K562 (cell line): ENCODE results near the gene PPARD. TPM values are rescaled to one million over a fixed set of nuclear protein-coding genes. Genes with fewer than 3 reads are reported as not detected.

ENCODE experiments used
- HNRNPLL ChIP-seq: fragments of 200-400 bp; formaldehyde crosslinking; IDR thresholded peaks from 2 replicates; pipeline ENCODE4 v1.6.1; 2017; ENCODE audit warnings: low read length, low read depth, mild to moderate bottlenecking; ENCODE audit not compliant: poor library complexity, severe bottlenecking
- MCM2 ChIP-seq: fragments of 450-650 bp; IDR thresholded peaks from 2 replicates; pipeline ENCODE4 v1.6.1; 2017; ENCODE audit warnings: low read depth, mild to moderate bottlenecking
- MXI1 ChIP-seq: IDR thresholded peaks from 2 replicates; pipeline ENCODE4 v1.6.1; 2011; ENCODE audit warnings: low read depth, mild to moderate bottlenecking, improper control_type of control experiment, low read length
- RB1 ChIP-seq: fragments of 450-650 bp; IDR thresholded peaks from 2 replicates; pipeline ENCODE4 v1.6.1; 2017; ENCODE audit warnings: low read depth, mild to moderate bottlenecking
- SLC30A9 ChIP-seq: fragments of 250-450 bp; sonication (Bioruptor Pico); IDR thresholded peaks from 2 replicates; pipeline ENCODE4 v1.8.0; 2022; ENCODE audit warnings: mild to moderate bottlenecking, moderate library complexity
- SMAD1 ChIP-seq: fragments of 150-350 bp; IDR thresholded peaks from 2 replicates; pipeline ENCODE4 v1.6.1; 2014; ENCODE audit warnings: low read length, low read depth; ENCODE audit not compliant: partially characterized antibody
- WHSC1 ChIP-seq: IDR thresholded peaks from one replicate; pipeline ENCODE4 v1.6.1; 2012; ENCODE audit warnings: low read length, control low read depth, inconsistent platforms
- ZNF830 ChIP-seq: fragments of 250-450 bp; sonication (Bioruptor Pico); IDR thresholded peaks from 2 replicates; pipeline ENCODE4 v1.5.0; 2021; ENCODE audit warnings: mild to moderate bottlenecking
- polyA plus RNA-seq, 8 experiments: library from polyadenylated mRNA; depleted of rRNA in 4 of 8; stranded (reverse) in 5 of 8; unstranded in 3 of 8; fragments of >200 nt; fragmentation: Nextera tagmentation in 2 of 8; fragmentation: Illumina TruSeq in 1 of 8; extraction: Ambion mirVana in 2 of 8; extraction: Trizol in 1 of 8; gene quantifications; 2 replicates each; pipeline versions ENCODE4 v1.2.1 to v1.2.3, GENCODE V29; 2011 to 2014; ENCODE audit warnings: inconsistent platforms in 1 of 8, missing spikeins in 1 of 8
- total RNA-seq, 7 experiments: library from RNA; depleted of rRNA in 6 of 7; stranded (reverse); fragments of >200 nt in 6 of 7; fragmentation: Illumina TruSeq in 2 of 7; extraction: Trizol in 2 of 7; gene quantifications; 2 replicates each; pipeline versions ENCODE4 v1.2.1 to v1.2.3, GENCODE V29; 2011 to 2021; ENCODE audit warnings: low replicate concordance in 1 of 7
- TF ChIP-seq, protein P1 (sequence below): fragments of 200-800 bp; sonication (Bioruptor generic); IDR thresholded peaks from 2 replicates; pipeline ENCODE4 v1.6.1; 2017; ENCODE audit warnings: missing genetic modification characterization, missing compliant biosample characterization
- TF ChIP-seq, protein P2 (sequence below): fragments of 450-650 bp; IDR thresholded peaks from 2 replicates; pipeline ENCODE4 v1.6.1; 2017; ENCODE audit warnings: antibody characterized with exemption, mild to moderate bottlenecking
- TF ChIP-seq, protein P3 (sequence below): sonication (generic); formaldehyde crosslinking; IDR thresholded peaks from 2 replicates; pipeline ENCODE4 v1.8.1; 2023; ENCODE audit warnings: missing genetic modification reagents, mild to moderate bottlenecking, borderline replicate concordance

Gene PPARD
- total and polyA plus RNA-seq, 9 of the 15 experiments (the other 6 are each of a cell fraction or from before 2014, with no cell fraction given) = 0.14 to 13.2 (median 3.8) TPM

DNA sequence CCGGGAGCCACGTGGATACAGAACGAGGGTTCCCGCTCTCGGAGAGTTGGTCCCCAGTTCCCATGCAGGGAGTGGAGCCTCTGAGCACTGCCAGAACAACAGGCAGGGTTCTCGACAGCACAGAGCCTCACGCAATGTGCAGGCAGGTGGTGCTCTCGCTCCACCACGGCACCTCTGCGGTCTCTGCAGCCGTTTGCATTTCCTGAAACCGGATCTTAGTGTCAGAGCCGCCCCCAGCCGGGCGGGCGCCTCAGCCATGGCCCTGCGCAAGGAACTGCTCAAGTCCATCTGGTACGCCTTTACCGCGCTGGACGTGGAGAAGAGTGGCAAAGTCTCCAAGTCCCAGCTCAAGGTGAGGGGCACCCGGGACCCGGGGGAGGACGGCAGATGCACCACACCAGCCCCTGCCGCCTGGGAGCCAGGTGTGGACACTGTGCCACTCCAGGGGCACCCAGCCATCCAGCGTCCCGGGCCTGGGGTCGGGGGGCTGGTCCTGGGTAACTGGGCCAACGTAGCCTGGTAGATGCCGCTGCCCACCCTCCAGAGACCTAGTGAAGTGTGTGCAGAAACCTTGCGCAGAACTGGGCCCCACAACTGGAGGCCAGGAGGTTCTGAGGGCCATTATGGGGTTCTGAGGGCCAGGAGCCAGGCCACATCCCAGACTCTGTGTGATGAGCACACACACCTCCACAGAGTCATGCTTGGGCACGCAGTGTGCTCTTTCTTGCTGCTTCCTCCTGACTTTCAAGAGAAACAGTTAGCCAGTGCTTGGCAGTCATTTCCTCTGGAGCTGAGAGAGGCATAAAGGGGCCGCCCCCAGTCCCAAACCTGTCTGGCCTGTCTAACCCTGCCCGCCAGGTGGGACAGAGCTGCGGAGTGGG, 44.5 kb upstream of the PPARD start, which contains the start of gene DEF6 (continued):
- no peak for TF ChIP-seq SMAD1
- TF ChIP-seq WHSC1 = no peak
- TF ChIP-seq ZNF830 (CRISPR knock-in tag) = 0 out of 2 replicates have a peak, but pooled peaks have one; percentile 94
- TF ChIP-seq HNRNPLL = peak; percentile 93
- no peak for TF ChIP-seq SLC30A9 (CRISPR knock-in tag)
- TF ChIP-seq, protein P1, sequence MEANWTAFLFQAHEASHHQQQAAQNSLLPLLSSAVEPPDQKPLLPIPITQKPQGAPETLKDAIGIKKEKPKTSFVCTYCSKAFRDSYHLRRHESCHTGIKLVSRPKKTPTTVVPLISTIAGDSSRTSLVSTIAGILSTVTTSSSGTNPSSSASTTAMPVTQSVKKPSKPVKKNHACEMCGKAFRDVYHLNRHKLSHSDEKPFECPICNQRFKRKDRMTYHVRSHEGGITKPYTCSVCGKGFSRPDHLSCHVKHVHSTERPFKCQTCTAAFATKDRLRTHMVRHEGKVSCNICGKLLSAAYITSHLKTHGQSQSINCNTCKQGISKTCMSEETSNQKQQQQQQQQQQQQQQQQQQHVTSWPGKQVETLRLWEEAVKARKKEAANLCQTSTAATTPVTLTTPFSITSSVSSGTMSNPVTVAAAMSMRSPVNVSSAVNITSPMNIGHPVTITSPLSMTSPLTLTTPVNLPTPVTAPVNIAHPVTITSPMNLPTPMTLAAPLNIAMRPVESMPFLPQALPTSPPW (CRISPR knock-in tag) = peak; percentile 76
- TF ChIP-seq MCM2 = no peak
- peak; percentile 99 for TF ChIP-seq RB1
- TF ChIP-seq, protein P2, sequence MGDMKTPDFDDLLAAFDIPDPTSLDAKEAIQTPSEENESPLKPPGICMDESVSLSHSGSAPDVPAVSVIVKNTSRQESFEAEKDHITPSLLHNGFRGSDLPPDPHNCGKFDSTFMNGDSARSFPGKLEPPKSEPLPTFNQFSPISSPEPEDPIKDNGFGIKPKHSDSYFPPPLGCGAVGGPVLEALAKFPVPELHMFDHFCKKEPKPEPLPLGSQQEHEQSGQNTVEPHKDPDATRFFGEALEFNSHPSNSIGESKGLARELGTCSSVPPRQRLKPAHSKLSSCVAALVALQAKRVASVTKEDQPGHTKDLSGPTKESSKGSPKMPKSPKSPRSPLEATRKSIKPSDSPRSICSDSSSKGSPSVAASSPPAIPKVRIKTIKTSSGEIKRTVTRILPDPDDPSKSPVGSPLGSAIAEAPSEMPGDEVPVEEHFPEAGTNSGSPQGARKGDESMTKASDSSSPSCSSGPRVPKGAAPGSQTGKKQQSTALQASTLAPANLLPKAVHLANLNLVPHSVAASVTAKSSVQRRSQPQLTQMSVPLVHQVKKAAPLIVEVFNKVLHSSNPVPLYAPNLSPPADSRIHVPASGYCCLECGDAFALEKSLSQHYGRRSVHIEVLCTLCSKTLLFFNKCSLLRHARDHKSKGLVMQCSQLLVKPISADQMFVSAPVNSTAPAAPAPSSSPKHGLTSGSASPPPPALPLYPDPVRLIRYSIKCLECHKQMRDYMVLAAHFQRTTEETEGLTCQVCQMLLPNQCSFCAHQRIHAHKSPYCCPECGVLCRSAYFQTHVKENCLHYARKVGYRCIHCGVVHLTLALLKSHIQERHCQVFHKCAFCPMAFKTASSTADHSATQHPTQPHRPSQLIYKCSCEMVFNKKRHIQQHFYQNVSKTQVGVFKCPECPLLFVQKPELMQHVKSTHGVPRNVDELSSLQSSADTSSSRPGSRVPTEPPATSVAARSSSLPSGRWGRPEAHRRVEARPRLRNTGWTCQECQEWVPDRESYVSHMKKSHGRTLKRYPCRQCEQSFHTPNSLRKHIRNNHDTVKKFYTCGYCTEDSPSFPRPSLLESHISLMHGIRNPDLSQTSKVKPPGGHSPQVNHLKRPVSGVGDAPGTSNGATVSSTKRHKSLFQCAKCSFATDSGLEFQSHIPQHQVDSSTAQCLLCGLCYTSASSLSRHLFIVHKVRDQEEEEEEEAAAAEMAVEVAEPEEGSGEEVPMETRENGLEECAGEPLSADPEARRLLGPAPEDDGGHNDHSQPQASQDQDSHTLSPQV = peak; percentile 88
- peak; percentile 20; the same call in 1 of the 2 replicates for TF ChIP-seq MXI1
- TF ChIP-seq, protein P3, sequence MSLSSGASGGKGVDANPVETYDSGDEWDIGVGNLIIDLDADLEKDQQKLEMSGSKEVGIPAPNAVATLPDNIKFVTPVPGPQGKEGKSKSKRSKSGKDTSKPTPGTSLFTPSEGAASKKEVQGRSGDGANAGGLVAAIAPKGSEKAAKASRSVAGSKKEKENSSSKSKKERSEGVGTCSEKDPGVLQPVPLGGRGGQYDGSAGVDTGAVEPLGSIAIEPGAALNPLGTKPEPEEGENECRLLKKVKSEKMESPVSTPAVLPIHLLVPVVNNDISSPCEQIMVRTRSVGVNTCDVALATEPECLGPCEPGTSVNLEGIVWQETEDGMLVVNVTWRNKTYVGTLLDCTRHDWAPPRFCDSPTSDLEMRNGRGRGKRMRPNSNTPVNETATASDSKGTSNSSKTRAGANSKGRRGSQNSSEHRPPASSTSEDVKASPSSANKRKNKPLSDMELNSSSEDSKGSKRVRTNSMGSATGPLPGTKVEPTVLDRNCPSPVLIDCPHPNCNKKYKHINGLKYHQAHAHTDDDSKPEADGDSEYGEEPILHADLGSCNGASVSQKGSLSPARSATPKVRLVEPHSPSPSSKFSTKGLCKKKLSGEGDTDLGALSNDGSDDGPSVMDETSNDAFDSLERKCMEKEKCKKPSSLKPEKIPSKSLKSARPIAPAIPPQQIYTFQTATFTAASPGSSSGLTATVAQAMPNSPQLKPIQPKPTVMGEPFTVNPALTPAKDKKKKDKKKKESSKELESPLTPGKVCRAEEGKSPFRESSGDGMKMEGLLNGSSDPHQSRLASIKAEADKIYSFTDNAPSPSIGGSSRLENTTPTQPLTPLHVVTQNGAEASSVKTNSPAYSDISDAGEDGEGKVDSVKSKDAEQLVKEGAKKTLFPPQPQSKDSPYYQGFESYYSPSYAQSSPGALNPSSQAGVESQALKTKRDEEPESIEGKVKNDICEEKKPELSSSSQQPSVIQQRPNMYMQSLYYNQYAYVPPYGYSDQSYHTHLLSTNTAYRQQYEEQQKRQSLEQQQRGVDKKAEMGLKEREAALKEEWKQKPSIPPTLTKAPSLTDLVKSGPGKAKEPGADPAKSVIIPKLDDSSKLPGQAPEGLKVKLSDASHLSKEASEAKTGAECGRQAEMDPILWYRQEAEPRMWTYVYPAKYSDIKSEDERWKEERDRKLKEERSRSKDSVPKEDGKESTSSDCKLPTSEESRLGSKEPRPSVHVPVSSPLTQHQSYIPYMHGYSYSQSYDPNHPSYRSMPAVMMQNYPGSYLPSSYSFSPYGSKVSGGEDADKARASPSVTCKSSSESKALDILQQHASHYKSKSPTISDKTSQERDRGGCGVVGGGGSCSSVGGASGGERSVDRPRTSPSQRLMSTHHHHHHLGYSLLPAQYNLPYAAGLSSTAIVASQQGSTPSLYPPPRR = no peak
